SK-N-SH (cell line): ENCODE measurements around the gene CCDC57. TPM values are rescaled to one million over a fixed set of nuclear protein-coding genes. Genes with fewer than 3 reads are reported as not detected.

Experiments
- CTCF ChIA-PET: fragments of 300-600, 350-600 bp; formaldehyde crosslinking; extraction: SDS; loops from one replicate; lab custom pipeline; 2021; lab: Yijun Ruan, JAX
- POLR2A ChIA-PET: fragments of 350-600 bp; sonication (Branson Sonifier 250); formaldehyde crosslinking; extraction: SDS; loops from one replicate; lab custom pipeline; 2020; ENCODE audit warnings: antibody characterized with exemption, inconsistent platforms; lab: Yijun Ruan, JAX
- DNase-seq: peaks from one replicate; pipeline ENCODE4 v3.0.0; 2012
- H2AFZ ChIP-seq: fragments of 200-600 bp; sonication (generic); 2 replicates; pipeline ENCODE4 v1.8.1; 2016; ENCODE audit warnings: antibody characterized with exemption, mild to moderate bottlenecking, low read depth
- H3F3A ChIP-seq: fragments of 200-600 bp; sonication (generic); replicated peaks from 2 replicates; pipeline ENCODE3; 2016; ENCODE audit warnings: antibody characterized with exemption, mild to moderate bottlenecking; ENCODE audit not compliant: insufficient read depth
- H3K27ac ChIP-seq, 2 experiments: fragments of 200-500 bp in 1 of 2; fragments of 200-600 bp in 1 of 2; sonication (Bioruptor generic) in 1 of 2; sonication (generic), shearing (Covaris generic) in 1 of 2; 2 replicates each; pipeline versions ENCODE4 v1.5.1 to v1.6.1; 2014 to 2016; ENCODE audit warnings: low read depth in 2 of 2, inconsistent platforms in 1 of 2, low read length in 1 of 2, mild to moderate bottlenecking in 1 of 2, mixed read lengths in 1 of 2
- H3K27me3 ChIP-seq: fragments of 200-600 bp; sonication (generic), shearing (Covaris generic); 2 replicates; pipeline ENCODE4 v1.6.1; 2016; ENCODE audit warnings: mixed run types; ENCODE audit not compliant: insufficient read depth
- H3K36me3 ChIP-seq, 2 experiments: fragments of 200-500 bp in 1 of 2; fragments of 200-600 bp in 1 of 2; sonication (Bioruptor generic) in 1 of 2; sonication (generic) in 1 of 2; replicated peaks in 1 of 2; 2 replicates each; pipeline versions ENCODE3 to v1.5.1; 2014 to 2016; ENCODE audit warnings: low read length in 1 of 2, mild to moderate bottlenecking in 1 of 2; ENCODE audit not compliant: insufficient read depth in 2 of 2, control insufficient read depth in 1 of 2
- H3K4me1 ChIP-seq, 2 experiments: fragments of 200-500 bp in 1 of 2; fragments of 200-600 bp in 1 of 2; sonication (Bioruptor generic) in 1 of 2; sonication (generic), shearing (Covaris generic) in 1 of 2; 2 replicates each; pipeline versions ENCODE4 v1.5.1 to v1.6.1; 2014 to 2016; ENCODE audit warnings: low read depth in 1 of 2, low read length in 1 of 2, mixed run types in 1 of 2; ENCODE audit not compliant: insufficient read depth in 2 of 2, control insufficient read depth in 1 of 2
- H3K4me2 ChIP-seq: fragments of 200-600 bp; sonication (generic), shearing (Covaris generic); 2 replicates; pipeline ENCODE4 v1.6.1; 2017; ENCODE audit warnings: mixed run types
- H3K4me3 ChIP-seq, 2 experiments: fragments of 200-500 bp in 1 of 2; fragments of 200-600 bp in 1 of 2; sonication (Bioruptor generic) in 1 of 2; sonication (generic), shearing (Covaris generic) in 1 of 2; 2 replicates each; pipeline versions ENCODE4 v1.5.1 to v1.8.1; 2014 to 2016; ENCODE audit warnings: low read depth in 2 of 2, inconsistent platforms in 1 of 2, low read length in 1 of 2, mild to moderate bottlenecking in 1 of 2, mixed read lengths in 1 of 2, moderate library complexity in 1 of 2
- H3K79me2 ChIP-seq: fragments of 200-600 bp; sonication (generic); 2 replicates; pipeline ENCODE4 v1.8.1; 2017; ENCODE audit warnings: mild to moderate bottlenecking; ENCODE audit not compliant: insufficient read depth
- H3K9ac ChIP-seq: fragments of 200-600 bp; sonication (generic); 2 replicates; pipeline ENCODE4 v1.6.1; 2017; ENCODE audit warnings: mixed run types
- H3K9me2 ChIP-seq: fragments of 200-600 bp; sonication (generic); 2 replicates; pipeline ENCODE4 v1.6.1; 2017; ENCODE audit warnings: mixed run types
- H3K9me3 ChIP-seq: fragments of 200-600 bp; sonication (generic); 2 replicates; pipeline ENCODE4 v1.6.1; 2017; ENCODE audit warnings: mixed run types, mild to moderate bottlenecking, moderate library complexity
- H4K20me1 ChIP-seq: fragments of 200-600 bp; sonication (generic); 2 replicates; pipeline ENCODE4 v1.6.1; 2017; ENCODE audit warnings: mild to moderate bottlenecking, mixed run types; ENCODE audit not compliant: insufficient read depth
- CHD2 ChIP-seq: fragments of 150-350 bp; IDR thresholded peaks from 2 replicates; pipeline ENCODE4 v1.6.1; 2018; ENCODE audit warnings: low read length; ENCODE audit not compliant: partially characterized antibody
- CTCF ChIP-seq: fragments of 200-600 bp; sonication (generic); IDR thresholded peaks from 2 replicates; pipeline ENCODE4 v1.6.1; 2017; ENCODE audit warnings: antibody characterized with exemption, mild to moderate bottlenecking, moderate library complexity
- EZH2phosphoT487 ChIP-seq: fragments of 200-600 bp; sonication (generic); IDR thresholded peaks from 2 replicates; pipeline ENCODE4 v1.6.1; 2017; ENCODE audit warnings: low read depth, mixed run types, mild to moderate bottlenecking, antibody characterized with exemption, moderate library complexity, borderline replicate concordance
- FOXM1 ChIP-seq: IDR thresholded peaks from 2 replicates; pipeline ENCODE4 v1.4.0; 2012; ENCODE audit warnings: low read depth, mild to moderate bottlenecking
- GABPA ChIP-seq: IDR thresholded peaks from 2 replicates; pipeline ENCODE4 v1.4.0; 2012; ENCODE audit warnings: low read depth, mild to moderate bottlenecking
- IRF3 ChIP-seq: fragments of 150-350 bp; IDR thresholded peaks from 2 replicates; pipeline ENCODE4 v1.6.1; 2016; ENCODE audit warnings: mild to moderate bottlenecking, low read depth, low read length
- MAX ChIP-seq: IDR thresholded peaks from 2 replicates; pipeline ENCODE4 v1.4.0; 2012; ENCODE audit warnings: low read depth
- MXI1 ChIP-seq: IDR thresholded peaks from 2 replicates; pipeline ENCODE4 v1.6.1; 2012; ENCODE audit warnings: mild to moderate bottlenecking, low read depth, low read length, improper control_type of control experiment
- NFIC ChIP-seq: IDR thresholded peaks from 2 replicates; pipeline ENCODE4 v1.4.0; 2012; ENCODE audit warnings: borderline replicate concordance
- NRF1 ChIP-seq: IDR thresholded peaks from 2 replicates; pipeline ENCODE4 v1.6.1; 2012; ENCODE audit warnings: low read depth, mild to moderate bottlenecking, low read length
- PBX3 ChIP-seq: IDR thresholded peaks from 2 replicates; pipeline ENCODE4; 2012
- RCOR1 ChIP-seq: fragments of 150-350 bp; IDR thresholded peaks from 2 replicates; pipeline ENCODE4 v1.6.1; 2017; ENCODE audit warnings: antibody characterized with exemption, low read length
- REST ChIP-seq: IDR thresholded peaks from 2 replicates; pipeline ENCODE4 v1.6.1; 2012; ENCODE audit warnings: mild to moderate bottlenecking, low read depth, low read length, moderate library complexity
- USF2 ChIP-seq: fragments of 150-350 bp; IDR thresholded peaks from 2 replicates; pipeline ENCODE4 v1.6.1; 2017; ENCODE audit warnings: antibody characterized with exemption, low read length, low read depth, borderline replicate concordance
- ZBTB33 ChIP-seq: IDR thresholded peaks from 2 replicates; pipeline ENCODE4 v1.4.0; 2012; ENCODE audit warnings: low read depth, borderline replicate concordance
- WGBS: methylation state at CpG from one replicate; pipeline ENCODE4 v1.1.6; 2017; ENCODE audit warnings: low lambda C conversion rate; 5-methylcytosine and 5-hydroxymethylcytosine counted together
- polyA plus RNA-seq, 3 experiments: library from polyadenylated mRNA; depleted of rRNA; stranded (reverse); fragments of >200 nt; gene quantifications; 2 replicates each; pipeline ENCODE4 v1.2.3, GENCODE V29; 2012

CCDC57 gene
- polyA plus RNA-seq, 1 of the 3 experiments (the other 2 are of a cell fraction): 68.6 TPM

- Histone ChIP-seq H3K9me3 (no peaks in the 10 kb centered on the region), H3K36me3 (peaks cover 22 to 80% of the 10 kb centered on the region in 2 experiments), H2AFZ (no peak overlapping the region), H3K79me2 (no peaks in the 10 kb centered on the region), H3K4me2 (no peak overlapping the region), H4K20me1 (no peaks in the 10 kb centered on the region), H3F3A (peaks cover 11% of the 10 kb centered on the region), H3K4me1 (no peaks in the 10 kb centered on the region), H3K4me3 (no peak overlapping the region), H3K9me2 (no peaks in the 10 kb centered on the region), H3K9ac (no peak overlapping the region), H3K27me3 (no peaks in the 10 kb centered on the region), H3K27ac (no peak overlapping the region)
- ChIA-PET POLR2A (interaction anchor here (0.6 kb wide), 1 partner anchor 58 kb away, joined by 3 read pairs; no protein-coding TSS in a partner anchor), CTCF (interaction anchor here (2.6 kb wide), 1 partner anchor 51 kb away, joined by 12 read pairs; no protein-coding TSS in a partner anchor)
- WGBS: 97% methylated on average over 17 of the region's 20 CpGs
- no peak for TF ChIP-seq REST
- no peak for TF ChIP-seq USF2
- no peak for TF ChIP-seq ZBTB33
- TF ChIP-seq GABPA: no peak
- TF ChIP-seq CTCF: no peak
- TF ChIP-seq RCOR1: no peak
- no peak for TF ChIP-seq MAX
- TF ChIP-seq IRF3: no peak
- no peak for TF ChIP-seq FOXM1
- no peak for TF ChIP-seq NRF1
- TF ChIP-seq PBX3: no peak
- TF ChIP-seq MXI1: no peak
- TF ChIP-seq CHD2: no peak
- TF ChIP-seq EZH2phosphoT487: no peak
- TF ChIP-seq NFIC: no peak
- no peak for DNase-seq
Observed at GRCh38 chr17:82081546-82081945, 131.1 kb downstream of the CCDC57 start.
